ENCODE measurements around the gene ATG9B. TPM values are rescaled to one million over a fixed set of nuclear protein-coding genes. Genes with fewer than 3 reads are reported as not detected.

Gene ATG9B
- total RNA-seq, 1 experiment from 2014 or later = 0.98 TPM

- Histone ChIP-seq H3K36me3 (ENCODE audit: control insufficient read depth, insufficient read depth, low read length) (peaks cover 13% of the 10 kb centered on the region), H3K27ac (ENCODE audit: low read length) (peak overlapping the region; percentile 94), H3K9me3 (ENCODE audit: control insufficient read depth, insufficient read depth, low read depth, low read length) (no peaks in the 10 kb centered on the region), H3K4me3 (ENCODE audit: low read depth in 2 of 2, low read length in 2 of 2) (peak overlapping the region; percentile 83 to 94), H3K4me1 (ENCODE audit: control insufficient read depth, insufficient read depth, low read length) (peaks cover 41% of the 10 kb centered on the region), H3K27me3 (ENCODE audit: control insufficient read depth, insufficient read depth, low read length) (no peaks in the 10 kb centered on the region)
- no peak for ATAC-seq
- CTCF ChIA-PET = interaction anchor here (0.5 to 0.9 kb wide), 4 partner anchors 12 to 158 kb away, joined by 3 to 5 read pairs (median 4); no protein-coding TSS in a partner anchor
- intact Hi-C loops (cut with micrococcal nuclease; ENCODE audit: unreplicated experiment) = no loop called here
- no peak for DNase-seq (ENCODE audit: low read depth, low spot score)
- POLR2A ChIA-PET = interaction anchor here (0.6 to 0.7 kb wide), 3 partner anchors 15 to 24 kb away, joined by 4 to 8 read pairs (median 6); partner anchors contain the start of gene TMUB1
- TF ChIP-seq SIN3A (IDR thresholded peaks at IDR 0.05; ENCODE audit: borderline replicate concordance, insufficient read depth, low read depth, low read length) = peak; percentile 16; the same call in 1 of the 2 replicates
- no peak for TF ChIP-seq REST (IDR thresholded peaks at IDR 0.05; ENCODE audit: insufficient read depth in 1 of 2, low read depth in 2 of 2, low read length in 1 of 2)
- 0 out of 2 replicates have a peak, but pooled peaks have one; percentile 25 for TF ChIP-seq POLR2AphosphoS5 (IDR thresholded peaks at IDR 0.05; ENCODE audit: low read depth, low read length)
- no TSS peak for BruUV-seq (replicated peaks)
- in situ Hi-C loops (cut with HindIII; ENCODE audit: low pct_unique_long_range_greater_than_20kb, low sequenced_read_pairs) = no loop called here
These were observed 37.2 kb upstream of the ATG9B start for GRCh38 chr7:151061213-151062110.

DNA sequence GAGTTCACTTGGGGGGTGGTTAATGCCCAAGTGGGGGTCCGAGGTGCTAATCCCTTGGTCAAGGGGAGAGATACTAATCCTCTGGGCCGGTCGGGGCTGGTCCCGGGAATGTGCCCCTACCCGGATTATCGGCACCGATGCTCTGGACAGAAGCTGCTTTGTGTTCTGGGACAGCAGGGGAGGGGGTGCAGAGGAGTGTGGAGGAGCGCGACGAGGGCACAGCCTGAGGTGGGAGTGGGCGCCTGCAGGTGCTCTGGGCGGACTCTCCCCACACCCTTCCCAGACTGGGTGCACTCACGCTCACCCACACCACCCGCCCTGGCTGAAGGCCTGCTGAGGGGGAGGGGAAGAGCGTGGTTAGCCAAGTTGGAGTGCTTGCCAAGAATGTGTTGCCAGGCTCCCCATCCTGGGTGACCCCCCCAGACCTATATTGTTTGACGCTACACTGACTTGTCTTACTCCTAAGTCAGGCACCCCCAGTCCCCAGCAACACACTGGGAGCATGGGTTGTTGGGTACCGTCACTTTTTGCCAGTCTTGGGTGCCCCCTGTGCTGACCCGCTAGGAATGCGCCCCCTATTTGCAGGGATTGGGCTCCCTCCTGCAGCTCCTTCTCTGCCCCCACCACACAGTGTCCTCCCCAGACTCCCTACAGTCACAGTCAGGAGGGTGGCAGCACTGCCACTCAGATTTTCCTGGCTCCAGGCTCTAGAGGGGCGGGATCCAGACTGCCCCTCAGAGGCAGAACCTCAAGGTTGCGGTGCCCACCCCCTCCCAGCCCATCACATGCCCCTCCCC lies 36.3 kb upstream of the ATG9B start:
- intact Hi-C loops (cut with micrococcal nuclease; ENCODE audit: unreplicated experiment) (no loop called here), in situ Hi-C loops (cut with HindIII; ENCODE audit: low pct_unique_long_range_greater_than_20kb, low sequenced_read_pairs) (no loop called here)
- Histone ChIP-seq H3K27ac (ENCODE audit: low read length) (peak overlapping the region; percentile 94), H3K4me1 (ENCODE audit: control insufficient read depth, insufficient read depth, low read length) (peaks cover 41% of the 10 kb centered on the region), H3K36me3 (ENCODE audit: control insufficient read depth, insufficient read depth, low read length) (peaks cover 7% of the 10 kb centered on the region), H3K27me3 (ENCODE audit: control insufficient read depth, insufficient read depth, low read length) (no peaks in the 10 kb centered on the region), H3K9me3 (ENCODE audit: control insufficient read depth, insufficient read depth, low read depth, low read length) (no peaks in the 10 kb centered on the region), H3K4me3 (ENCODE audit: low read depth in 2 of 2, low read length in 2 of 2) (peak overlapping the region; percentile 83 to 94)
- no peak; the same call in 1 of the 2 replicates for TF ChIP-seq CTCF (IDR thresholded peaks at IDR 0.05)
- peak; percentile 30; the same call in 1 of the 2 replicates for TF ChIP-seq TCF7L2 (IDR thresholded peaks at IDR 0.05; ENCODE audit: low read depth, low read length)
- TF ChIP-seq SIN3A (IDR thresholded peaks at IDR 0.05; ENCODE audit: borderline replicate concordance, insufficient read depth, low read depth, low read length) = peak; percentile 40; the same call in 1 of the 2 replicates
- peak; percentile 34 for TF ChIP-seq POLR2AphosphoS5 (IDR thresholded peaks at IDR 0.05; ENCODE audit: low read depth, low read length)
- TF ChIP-seq REST (IDR thresholded peaks at IDR 0.05; ENCODE audit: insufficient read depth in 1 of 2, low read depth in 2 of 2, low read length in 1 of 2) = no peak
- ATAC-seq (peak; percentile 42), DNase-seq (ENCODE audit: low read depth, low spot score) (no peak)
- ChIA-PET CTCF (interaction anchor here (0.7 to 0.9 kb wide), 4 partner anchors 22 to 157 kb away, joined by 3 to 5 read pairs (median 4); no protein-coding TSS in a partner anchor), POLR2A (interaction anchor here (0.6 to 0.7 kb wide), 5 partner anchors 16 to 31 kb away, joined by 3 to 8 read pairs (median 4); partner anchors contain the start of gene TMUB1)
- BruUV-seq (replicated peaks) = TSS peak; percentile 63

All from Panc1 (cell line).